Neuronal stem cell (in vitro differentiated cells): ENCODE measurements around the gene NCL.

ENCODE experiments used
- DNase-seq: peaks from one replicate; pipeline ENCODE4 v3.0.0-alpha.2; 2013; ENCODE audit warnings: low spot score
- H2AFZ ChIP-seq: one replicate; pipeline ENCODE4 v1.6.1; 2013; ENCODE audit warnings: mild to moderate bottlenecking, low read length, inconsistent platforms
- H2AK5ac ChIP-seq: 2 replicates; pipeline ENCODE4 v1.6.1; 2013; ENCODE audit warnings: low read depth, mild to moderate bottlenecking, inconsistent platforms, low read length, moderate library complexity, mixed read lengths
- H2BK120ac ChIP-seq: 2 replicates; pipeline ENCODE4 v1.6.1; 2013; ENCODE audit warnings: low read depth, mild to moderate bottlenecking, inconsistent platforms, low read length, moderate library complexity, mixed read lengths
- H2BK12ac ChIP-seq: one replicate; pipeline ENCODE4 v1.6.1; 2013; ENCODE audit warnings: low read length, inconsistent platforms
- H2BK15ac ChIP-seq: 2 replicates; pipeline ENCODE4 v1.6.1; 2013; ENCODE audit warnings: mild to moderate bottlenecking, low read length, inconsistent platforms, mixed read lengths
- H2BK5ac ChIP-seq: one replicate; pipeline ENCODE4 v1.6.1; 2013; ENCODE audit warnings: inconsistent platforms, mild to moderate bottlenecking, low read length, moderate library complexity
- H3K14ac ChIP-seq: one replicate; pipeline ENCODE4 v1.6.1; 2013; ENCODE audit warnings: low read length, inconsistent platforms
- H3K18ac ChIP-seq: 2 replicates; pipeline ENCODE4 v1.6.1; 2013; ENCODE audit warnings: low read length, inconsistent platforms
- H3K23ac ChIP-seq: 2 replicates; pipeline ENCODE4 v1.6.1; 2013; ENCODE audit warnings: low read depth, mild to moderate bottlenecking, mixed read lengths, low read length, inconsistent platforms; ENCODE audit not compliant: poor library complexity
- H3K27ac ChIP-seq: replicated peaks from 3 replicates; pipeline ENCODE4 v1.5.1; 2013; ENCODE audit warnings: low read length, inconsistent platforms
- H3K27me3 ChIP-seq, 3 experiments: 2 replicates each; pipeline ENCODE4 v1.6.1; 2013; ENCODE audit warnings: low read length in 3 of 3, mild to moderate bottlenecking in 2 of 3, inconsistent platforms in 1 of 3, low read depth in 1 of 3, mixed read lengths in 1 of 3, moderate library complexity in 1 of 3; ENCODE audit not compliant: control insufficient read depth in 3 of 3, insufficient read depth in 3 of 3
- H3K36me3 ChIP-seq, 2 donors: replicated peaks in 1 of 2; 2 replicates each; pipeline ENCODE4 v1.6.1; 2013; ENCODE audit warnings: low read length in 2 of 2; ENCODE audit not compliant: control insufficient read depth in 2 of 2, insufficient read depth in 2 of 2
- H3K4ac ChIP-seq: 2 replicates; pipeline ENCODE4 v1.6.1; 2013; ENCODE audit warnings: inconsistent platforms, mild to moderate bottlenecking, low read length, moderate library complexity
- H3K4me1 ChIP-seq, 2 donors: 1 replicate in 1 of 2; 2 replicates in 1 of 2; pipeline ENCODE4 v1.6.1; 2013; ENCODE audit warnings: low read length in 2 of 2, low read depth in 1 of 2; ENCODE audit not compliant: control insufficient read depth in 2 of 2, insufficient read depth in 1 of 2
- H3K4me2 ChIP-seq: one replicate; pipeline ENCODE4 v1.6.1; 2013; ENCODE audit warnings: mild to moderate bottlenecking, low read length, inconsistent platforms; ENCODE audit not compliant: insufficient read depth, poor library complexity, severe bottlenecking
- H3K4me3 ChIP-seq, 2 donors: 2 replicates each; pipeline ENCODE4 v1.5.1; 2013; ENCODE audit warnings: low read length in 2 of 2, mild to moderate bottlenecking in 2 of 2, inconsistent platforms in 1 of 2, moderate library complexity in 1 of 2
- H3K79me1 ChIP-seq: one replicate; pipeline ENCODE4 v1.6.1; 2013; ENCODE audit warnings: low read depth, mild to moderate bottlenecking, inconsistent platforms, low read length, moderate library complexity
- H3K9ac ChIP-seq: one replicate; pipeline ENCODE4 v1.6.1; 2013; ENCODE audit warnings: mild to moderate bottlenecking, low read depth, low read length, inconsistent platforms; ENCODE audit not compliant: poor library complexity
- H3K9me3 ChIP-seq, 2 donors: replicated peaks in 1 of 2; 2 replicates each; pipeline versions ENCODE3 to v1.6.1; 2013; ENCODE audit warnings: low read length in 2 of 2, mild to moderate bottlenecking in 2 of 2, inconsistent platforms in 1 of 2, low read depth in 1 of 2, mixed read lengths in 1 of 2, moderate library complexity in 1 of 2; ENCODE audit not compliant: control insufficient read depth in 2 of 2, insufficient read depth in 1 of 2
- H4K8ac ChIP-seq: one replicate; pipeline ENCODE4 v1.6.1; 2013; ENCODE audit warnings: low read depth, mild to moderate bottlenecking, inconsistent platforms, low read length, moderate library complexity
- H4K91ac ChIP-seq: one replicate; pipeline ENCODE4 v1.6.1; 2013; ENCODE audit warnings: low read length, low read depth, mild to moderate bottlenecking, inconsistent platforms; ENCODE audit not compliant: poor library complexity
- WGBS, 2 donors: extraction: QIAGEN DNeasy Blood & Tissue Kit; methylation state at CpG; one replicate each; pipeline ENCODE4 v1.1.7; 2013; ENCODE audit warnings: missing lambda C conversion rate in 2 of 2, mixed read lengths in 1 of 2; ENCODE audit not compliant: insufficient read length in 2 of 2, insufficient replicate concordance in 1 of 2; ENCODE audit errors: extremely low coverage in 2 of 2; 5-methylcytosine and 5-hydroxymethylcytosine counted together

Gene NCL

DNA sequence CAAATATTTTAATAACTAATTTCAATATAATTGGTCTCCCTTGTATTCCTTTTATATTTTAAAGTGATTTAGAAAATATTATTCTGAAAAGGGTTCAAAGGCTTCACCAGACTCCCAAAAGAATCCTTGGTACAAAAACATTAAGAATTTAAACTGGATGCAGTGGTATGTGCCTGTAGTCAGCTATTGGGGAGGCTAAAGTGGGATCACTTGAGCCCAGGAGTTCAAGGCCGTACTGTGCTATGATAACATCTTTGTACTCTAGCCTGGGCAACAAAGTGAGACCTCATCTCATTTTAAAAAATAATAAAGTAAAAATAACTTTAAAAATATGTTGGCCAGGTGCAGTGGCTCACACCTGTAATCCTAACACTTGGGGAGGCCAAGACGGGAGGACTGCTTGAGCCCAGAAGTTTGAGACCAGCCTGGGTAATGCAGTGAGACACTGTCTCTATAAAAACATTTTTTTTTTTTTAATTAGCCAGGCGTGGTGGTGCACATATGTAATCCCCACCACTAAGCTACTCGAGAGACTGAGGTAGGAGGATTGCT is 14.7 kb downstream of the NCL start:
- peaks cover 0 to 10% of the 10 kb centered on the region in 2 donors for H3K4me1 ChIP-seq
- no peaks in the 10 kb centered on the region for H3K79me1 ChIP-seq
- H3K9ac ChIP-seq = no peak overlapping the region
- no peak overlapping the region for H2AFZ ChIP-seq
- H2BK5ac ChIP-seq = no peak overlapping the region
- H3K27me3 ChIP-seq = no peaks in the 10 kb centered on the region
- peaks cover 13 to 23% of the 10 kb centered on the region in 2 donors for H3K36me3 ChIP-seq
- H2BK120ac ChIP-seq = no peak overlapping the region
- no peaks in the 10 kb centered on the region for H3K9me3 ChIP-seq
- no peak overlapping the region for H3K4ac ChIP-seq
- no peak overlapping the region for H2BK15ac ChIP-seq
- no peak overlapping the region for H3K4me3 ChIP-seq
- WGBS, 2 donors = no CpG with 5 or more reads among the region's 4 CpGs
- H3K23ac ChIP-seq = no peak overlapping the region
- DNase-seq = no peak
- no peak overlapping the region for H3K18ac ChIP-seq
- H2BK12ac ChIP-seq = no peak overlapping the region
- no peak overlapping the region for H3K27ac ChIP-seq
- H4K8ac ChIP-seq = no peak overlapping the region
- H3K14ac ChIP-seq = no peak overlapping the region
- H2AK5ac ChIP-seq = no peak overlapping the region
- H4K91ac ChIP-seq = no peak overlapping the region
- no peak overlapping the region for H3K4me2 ChIP-seq

DNA sequence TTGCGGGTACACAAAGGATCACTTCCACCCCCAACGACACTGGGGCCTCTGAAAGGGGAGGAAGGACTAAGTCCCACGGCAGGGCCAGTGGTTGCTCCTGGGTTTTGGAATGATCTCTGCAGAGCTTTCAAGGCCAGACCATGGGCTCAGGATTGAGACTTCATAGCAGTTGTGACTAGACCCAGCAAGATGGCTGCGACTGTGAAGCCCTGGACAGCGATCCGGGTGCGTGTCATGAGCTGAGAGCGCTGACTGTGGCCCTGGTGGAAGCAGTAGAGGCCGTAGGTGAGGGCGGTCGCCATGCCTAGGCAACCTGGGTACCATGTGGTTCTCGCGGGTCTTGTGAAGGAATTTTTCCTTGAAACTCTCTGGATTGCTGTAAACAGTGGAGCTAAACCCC is 27.3 kb downstream of the NCL start:
- Histone ChIP-seq H3K23ac (no peak overlapping the region), H2BK12ac (no peak overlapping the region), H3K18ac (no peak overlapping the region), H3K36me3 (no peaks in the 10 kb centered on the region), H3K14ac (peak overlapping the region; percentile 47), H4K91ac (no peak overlapping the region), H3K27me3 (no peaks in the 10 kb centered on the region), H3K79me1 (no peaks in the 10 kb centered on the region), H3K4me1 (no peaks in the 10 kb centered on the region), H2BK120ac (no peak overlapping the region), H3K4me2 (no peak overlapping the region), H2BK5ac (no peak overlapping the region), H3K9ac (no peak overlapping the region), H3K4me3 (no peak overlapping the region), H3K4ac (no peak overlapping the region), H3K9me3 (no peaks in the 10 kb centered on the region), H2BK15ac (peak overlapping the region; percentile 64), H4K8ac (peak overlapping the region; percentile 72), H3K27ac (no peak overlapping the region), H2AK5ac (no peak overlapping the region), H2AFZ (peak overlapping the region; percentile 71)
- WGBS, 2 donors = no CpG with 5 or more reads among the region's 13 CpGs
- no peak for DNase-seq

DNA sequence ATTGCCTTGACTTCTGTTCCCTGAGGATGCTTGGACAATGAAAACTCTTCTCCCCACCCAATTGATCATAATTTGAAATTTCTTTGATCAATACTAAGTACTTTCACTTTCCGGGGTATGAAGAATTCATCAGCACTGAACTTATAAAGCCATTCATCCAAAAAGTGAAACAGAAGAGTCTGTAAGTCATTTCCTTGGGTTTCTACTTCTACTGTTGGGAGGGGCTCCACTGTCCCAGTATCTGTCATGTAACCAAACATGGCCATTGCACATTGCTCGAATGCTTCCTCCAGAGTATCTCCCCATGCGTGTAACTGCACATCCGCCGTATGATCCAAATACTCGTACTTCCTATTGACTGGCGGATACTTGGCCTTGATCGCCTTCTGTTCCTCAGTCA is 30.3 kb downstream of the NCL start:
- H3K4ac ChIP-seq = no peak overlapping the region
- no peak overlapping the region for H2AK5ac ChIP-seq
- no peak overlapping the region for H2AFZ ChIP-seq
- no peak overlapping the region for H3K4me2 ChIP-seq
- no peak overlapping the region for H4K8ac ChIP-seq
- no peak overlapping the region for H3K4me3 ChIP-seq
- no CpG with 5 or more reads among the region's 8 CpGs for WGBS, 2 donors
- no peaks in the 10 kb centered on the region for H3K4me1 ChIP-seq
- no peak overlapping the region for H3K23ac ChIP-seq
- H2BK12ac ChIP-seq = no peak overlapping the region
- no peaks in the 10 kb centered on the region for H3K36me3 ChIP-seq
- H3K14ac ChIP-seq = no peak overlapping the region
- H3K18ac ChIP-seq = no peak overlapping the region
- no peaks in the 10 kb centered on the region for H3K27me3 ChIP-seq
- H4K91ac ChIP-seq = no peak overlapping the region
- H3K27ac ChIP-seq = no peak overlapping the region
- DNase-seq = no peak
- no peak overlapping the region for H2BK15ac ChIP-seq
- no peak overlapping the region for H3K9ac ChIP-seq
- H3K9me3 ChIP-seq = peaks cover 2 to 3% of the 10 kb centered on the region in 2 donors
- H3K79me1 ChIP-seq = no peaks in the 10 kb centered on the region
- no peak overlapping the region for H2BK120ac ChIP-seq
- no peak overlapping the region for H2BK5ac ChIP-seq

DNA sequence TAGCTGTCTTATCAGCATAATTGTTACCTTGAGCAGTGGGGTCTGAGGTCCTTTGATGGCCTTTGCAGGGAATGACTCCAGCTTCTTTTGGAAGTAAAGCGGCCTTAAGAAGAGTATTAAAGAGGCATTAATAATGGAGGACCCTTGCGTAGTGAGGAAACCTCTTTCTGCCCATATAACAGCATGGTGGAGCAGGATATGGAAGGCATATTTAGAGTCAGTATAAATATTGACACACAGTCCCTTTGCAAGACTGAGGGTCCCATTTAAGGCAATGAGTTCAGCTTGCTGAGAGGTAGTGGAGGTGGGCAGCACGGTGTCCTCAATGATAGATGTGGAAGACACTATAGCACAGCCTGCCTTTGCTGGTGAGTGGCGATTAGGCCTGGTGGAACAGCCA is 32.7 kb downstream of the NCL start:
- H3K18ac ChIP-seq = no peak overlapping the region
- no peak for DNase-seq
- H3K27ac ChIP-seq = no peak overlapping the region
- no peaks in the 10 kb centered on the region for H3K79me1 ChIP-seq
- H2AK5ac ChIP-seq = no peak overlapping the region
- peaks cover 2 to 3% of the 10 kb centered on the region in 2 donors for H3K9me3 ChIP-seq
- no peak overlapping the region for H3K9ac ChIP-seq
- H3K4ac ChIP-seq = no peak overlapping the region
- no peak overlapping the region for H4K8ac ChIP-seq
- H3K27me3 ChIP-seq = no peaks in the 10 kb centered on the region
- no peak overlapping the region for H3K14ac ChIP-seq
- no peak overlapping the region for H2BK5ac ChIP-seq
- no peaks in the 10 kb centered on the region for H3K4me1 ChIP-seq
- no peak overlapping the region for H3K23ac ChIP-seq
- no peak overlapping the region for H2BK12ac ChIP-seq
- no CpG with 5 or more reads among the region's 4 CpGs for WGBS, 2 donors
- H2AFZ ChIP-seq = no peak overlapping the region
- no peak overlapping the region for H4K91ac ChIP-seq
- H3K36me3 ChIP-seq = no peaks in the 10 kb centered on the region
- no peak overlapping the region for H3K4me2 ChIP-seq
- no peak overlapping the region for H3K4me3 ChIP-seq
- H2BK120ac ChIP-seq = no peak overlapping the region
- no peak overlapping the region for H2BK15ac ChIP-seq
